GM19452 (cell line): ENCODE results near the gene JADE3.
"Not testable (repeated sequence)": the region's sequence is repeated elsewhere in the genome, so short reads cannot be mapped to it uniquely, and the experiment has no call there.

ENCODE experiments used
- ATAC-seq: cut with Tn5 transposase; IDR thresholded peaks from one replicate; pipeline ENCODE4 v1.9.1; 2021; ENCODE audit not compliant: unreplicated experiment

JADE3 gene

DNA sequence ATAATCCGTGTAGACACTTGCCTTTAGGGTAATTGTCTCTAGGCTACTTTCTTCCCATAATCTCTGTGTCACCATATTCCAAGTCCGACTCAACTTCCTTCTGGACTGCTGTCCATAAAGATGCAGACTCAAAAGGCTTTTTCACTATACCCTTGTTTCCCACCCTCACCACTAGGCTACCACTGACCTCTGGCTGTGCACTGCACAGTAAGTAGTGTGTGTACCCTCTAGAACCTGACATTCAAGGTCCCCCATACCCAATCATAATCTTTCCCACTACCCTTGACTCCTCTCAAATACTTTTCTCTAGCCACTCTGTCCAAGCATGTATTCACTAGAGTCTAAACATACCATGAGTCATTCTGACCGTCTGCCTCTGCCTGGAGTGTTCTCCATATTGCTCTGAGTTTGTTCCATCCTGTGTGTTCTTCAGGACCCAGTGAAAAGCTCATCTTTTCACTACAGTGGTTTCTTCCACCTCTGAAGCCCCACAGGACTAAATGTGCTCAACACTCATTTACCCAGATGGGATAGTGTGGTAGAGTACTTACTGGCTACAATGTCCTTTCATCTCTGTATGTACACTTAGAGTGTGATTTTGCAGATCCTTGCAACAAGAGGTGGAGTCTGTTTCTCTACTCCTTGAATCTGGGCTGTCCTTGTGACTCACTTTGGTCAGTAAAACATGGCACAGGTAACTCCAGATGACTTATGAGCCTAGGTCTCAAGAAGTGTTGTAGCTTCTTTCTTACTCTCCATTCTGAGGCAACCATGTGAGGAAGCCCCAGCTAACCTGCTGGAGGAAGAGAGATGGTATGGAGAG, 17.4 kb downstream of the JADE3 start:
- ATAC-seq: no peak

DNA sequence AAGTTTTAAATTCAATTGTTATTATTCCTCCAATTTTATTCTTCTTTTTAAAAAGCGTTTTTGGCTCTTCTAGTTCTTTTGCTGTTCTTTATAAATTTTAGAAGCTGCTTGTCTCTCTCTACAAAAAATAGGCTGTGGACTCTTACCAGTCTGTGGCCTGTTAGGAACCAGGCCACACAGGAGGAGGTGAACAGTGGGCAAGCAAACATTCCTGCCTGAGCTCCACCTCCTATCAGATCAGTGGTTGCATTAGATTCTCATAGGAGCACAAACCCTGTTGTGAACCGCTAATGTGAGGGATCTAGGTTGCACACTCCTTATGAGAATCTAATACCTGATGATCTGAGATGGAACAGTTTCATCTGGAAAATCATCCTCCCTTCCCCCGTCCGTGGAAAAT, 23.1 kb downstream of the JADE3 start:
- no peak for ATAC-seq

DNA sequence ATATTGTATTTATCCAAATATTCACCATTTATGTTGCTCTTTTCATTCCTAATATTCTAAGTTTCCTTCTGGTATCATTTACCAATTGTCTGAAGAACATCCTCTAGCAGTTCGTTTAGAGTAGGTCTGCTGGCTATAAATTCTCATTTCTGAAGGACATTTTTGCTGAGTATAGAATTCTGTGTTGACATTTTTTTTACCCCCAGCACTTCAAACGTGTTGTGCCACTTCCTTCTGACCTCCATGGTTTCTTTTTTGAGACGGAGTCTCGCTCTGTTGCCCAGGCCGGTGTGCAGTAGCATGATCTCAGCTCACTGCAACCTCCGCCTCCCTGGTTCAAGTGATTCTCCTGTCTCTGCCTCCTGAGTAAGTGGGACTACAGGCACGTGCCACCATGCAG, 26.4 kb downstream of the JADE3 start:
- no peak for ATAC-seq

DNA sequence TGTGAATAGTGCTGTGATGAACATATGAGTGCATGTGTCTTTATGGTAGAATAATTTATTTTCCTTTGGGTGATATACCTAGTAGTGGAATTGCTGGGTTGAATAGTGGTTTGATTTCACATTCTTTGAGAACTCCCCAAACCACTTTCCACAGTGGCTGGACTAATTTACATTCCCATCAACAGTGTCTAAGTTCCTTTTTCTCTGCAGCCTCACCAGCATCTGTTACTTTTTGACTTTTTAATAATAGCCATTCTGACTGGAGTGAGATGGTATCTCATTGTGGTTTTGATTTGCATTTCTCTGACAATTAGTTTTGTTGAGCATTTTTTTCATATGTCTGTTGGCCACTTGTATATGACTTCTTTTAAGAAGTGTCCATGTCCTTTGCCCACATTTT, 29.1 kb downstream of the JADE3 start:
- no peak for ATAC-seq

DNA sequence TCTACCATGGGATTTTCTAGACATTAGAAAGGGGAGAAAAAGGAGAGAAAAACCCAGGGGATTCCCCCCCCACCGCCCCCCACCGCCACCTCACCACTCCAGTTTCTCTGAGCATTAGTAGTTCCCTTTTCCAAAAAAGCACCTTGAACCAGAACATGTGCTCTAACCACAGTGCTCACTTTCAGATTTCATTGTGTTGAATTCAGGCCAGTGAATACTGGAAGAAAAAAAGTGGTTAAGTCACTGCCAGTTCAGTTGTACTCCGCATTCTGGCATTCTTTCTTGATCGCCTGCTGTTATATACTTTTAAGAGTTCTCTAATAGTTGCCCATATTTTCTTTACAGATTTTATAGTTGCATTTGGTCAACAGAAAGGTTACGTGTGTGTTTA, 40.9 kb downstream of the JADE3 start:
- no peak for ATAC-seq

DNA sequence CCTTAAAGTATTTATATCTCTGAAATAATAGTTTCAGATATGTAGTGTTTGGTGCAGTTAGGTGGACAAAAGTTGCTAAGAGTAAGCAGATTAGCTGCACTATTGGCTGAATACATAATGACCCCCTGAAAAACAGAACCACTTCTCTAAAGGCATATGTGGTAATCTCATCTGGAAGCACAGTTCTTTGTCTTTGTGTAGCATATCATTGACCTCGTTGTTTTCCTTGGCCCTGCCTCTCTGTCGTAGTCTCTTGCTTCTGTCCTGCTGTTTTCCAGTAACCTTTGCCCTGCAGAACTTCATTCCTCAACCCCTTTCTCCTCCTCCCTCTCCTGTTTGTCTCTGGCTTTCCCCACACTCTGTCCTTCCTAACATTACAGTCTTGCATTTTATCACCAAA, 41.4 kb downstream of the JADE3 start:
- ATAC-seq: no peak

DNA sequence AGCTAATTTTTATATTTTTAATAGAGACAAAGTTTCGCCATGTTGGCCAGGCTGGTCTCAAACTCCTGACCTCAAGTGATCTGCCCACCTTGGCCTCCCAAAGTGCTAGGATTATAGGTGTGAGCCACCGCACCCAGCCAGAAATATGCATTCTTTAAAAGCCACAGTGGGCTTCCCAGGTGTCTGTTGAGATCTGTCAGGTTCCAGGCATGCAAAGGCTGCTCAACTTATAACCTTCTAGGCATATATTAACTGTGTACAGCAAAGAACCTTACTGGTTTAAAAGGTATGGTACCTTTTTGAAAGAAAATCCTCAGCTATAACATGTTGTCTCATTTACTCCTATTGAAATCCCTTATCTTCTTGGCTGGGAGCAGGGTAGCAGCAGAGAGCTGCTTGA, 42.5 kb downstream of the JADE3 start:
- no peak for ATAC-seq

DNA sequence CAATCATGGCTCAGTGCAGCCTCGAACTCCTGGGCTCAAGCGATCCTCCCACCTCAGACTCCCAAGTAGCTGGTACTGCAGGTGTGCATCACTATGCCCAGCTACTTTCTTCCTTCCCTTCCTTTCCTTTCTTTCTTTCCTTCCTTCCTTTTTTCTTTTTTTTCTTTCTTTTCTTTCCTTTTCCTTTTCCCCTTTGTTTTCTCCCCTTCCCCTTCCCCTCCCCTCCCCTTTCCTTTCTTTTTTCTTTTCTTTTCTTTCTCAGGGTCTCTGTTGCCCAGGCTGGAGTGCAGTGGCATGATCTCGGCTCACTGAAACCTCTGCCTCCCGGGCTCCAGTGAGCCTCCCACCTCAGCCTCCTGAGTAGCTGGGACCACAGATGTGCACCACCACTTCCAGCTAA, 44.4 kb downstream of the JADE3 start:
- not testable (repeated sequence) for ATAC-seq

DNA sequence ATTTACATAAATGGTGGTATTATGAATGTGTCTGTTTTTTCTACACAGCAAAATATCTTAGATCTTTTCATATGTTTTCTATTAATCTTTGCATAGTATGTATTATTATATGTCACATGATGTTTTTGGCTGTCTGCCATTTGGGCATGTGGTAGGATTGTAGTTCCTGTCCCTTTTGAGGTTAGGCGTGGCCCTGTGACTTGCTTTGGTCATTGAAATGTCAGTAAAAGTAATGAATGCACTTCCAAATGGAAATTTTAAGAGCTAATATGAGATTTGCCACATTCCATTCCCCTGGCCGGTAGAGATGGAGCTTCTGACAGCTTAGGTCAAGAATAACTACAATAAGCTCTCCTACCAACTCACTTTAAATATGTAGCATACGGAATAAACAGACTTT, 45.1 kb downstream of the JADE3 start:
- ATAC-seq: no peak

DNA sequence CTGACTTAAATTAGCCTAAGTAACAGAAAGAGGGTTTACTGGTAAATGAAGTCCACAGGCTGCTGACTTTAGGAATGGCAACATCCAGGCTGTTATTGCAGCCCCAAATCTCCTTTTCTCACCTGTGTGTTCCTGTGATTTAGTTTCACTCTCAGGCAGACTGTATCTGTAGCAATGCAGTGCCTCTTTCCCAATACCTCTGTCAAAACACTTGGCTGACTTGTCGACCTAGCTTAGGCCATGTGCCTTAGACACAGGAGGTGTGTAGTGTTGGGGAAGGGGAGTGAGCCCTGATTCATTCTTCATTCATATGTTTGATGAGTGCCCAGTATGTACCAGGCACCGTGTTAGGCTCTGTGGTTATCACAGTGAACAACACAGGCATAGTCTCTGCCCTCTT, 46.9 kb downstream of the JADE3 start:
- ATAC-seq: no peak

DNA sequence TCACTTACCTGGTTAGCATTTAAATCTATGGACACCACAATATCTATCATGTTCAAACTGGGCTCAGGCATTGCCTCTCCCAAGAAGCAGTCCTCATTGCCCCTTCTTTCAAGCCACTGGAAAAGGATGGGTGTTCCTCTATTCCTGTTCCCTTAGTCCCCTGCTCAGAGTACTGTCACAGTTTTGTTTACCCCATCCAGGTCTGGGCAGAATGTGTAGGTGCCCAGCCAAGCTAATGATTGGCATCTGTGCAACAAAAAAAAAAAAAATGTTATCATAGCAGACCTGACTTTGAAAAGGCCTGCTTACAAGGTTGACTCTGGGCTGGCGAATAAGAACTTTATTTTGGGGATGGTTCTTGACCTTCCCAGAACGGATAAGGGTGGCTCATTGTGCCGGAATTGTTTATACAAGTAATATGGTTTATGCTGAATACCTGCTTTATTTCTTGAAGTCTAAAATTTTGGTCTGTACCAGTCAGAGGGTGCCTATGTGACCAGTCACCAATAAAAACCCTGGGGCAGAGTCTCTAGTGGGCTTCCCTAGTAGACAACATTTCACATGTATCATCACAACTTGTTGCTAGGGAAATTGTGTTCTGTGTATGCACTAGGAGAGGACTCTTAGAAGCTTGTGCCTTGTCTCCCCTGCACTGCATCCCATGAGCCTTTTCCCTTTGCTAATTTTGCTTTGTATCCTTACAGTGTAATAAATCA, 47.9 kb downstream of the JADE3 start:
- ATAC-seq: no peak

DNA sequence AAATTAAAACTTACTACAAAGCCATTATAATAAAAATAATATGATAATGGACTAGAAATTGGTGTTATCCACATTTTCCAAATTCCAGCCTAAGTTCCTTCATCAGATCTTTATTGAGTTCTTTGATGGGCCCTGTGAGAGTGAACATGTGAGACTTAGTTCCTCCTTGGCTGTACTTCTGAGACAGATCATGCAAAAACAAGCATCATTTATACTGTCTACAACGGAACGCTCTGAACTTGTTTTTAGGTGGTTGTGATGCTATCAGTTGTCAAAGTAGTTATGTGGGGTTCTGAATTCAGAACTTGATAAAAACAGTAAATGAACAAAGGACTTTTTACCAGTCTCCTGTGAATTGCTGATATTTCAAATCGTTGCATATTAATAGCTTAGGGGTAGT, 48.9 kb downstream of the JADE3 start:
- ATAC-seq: no peak

DNA sequence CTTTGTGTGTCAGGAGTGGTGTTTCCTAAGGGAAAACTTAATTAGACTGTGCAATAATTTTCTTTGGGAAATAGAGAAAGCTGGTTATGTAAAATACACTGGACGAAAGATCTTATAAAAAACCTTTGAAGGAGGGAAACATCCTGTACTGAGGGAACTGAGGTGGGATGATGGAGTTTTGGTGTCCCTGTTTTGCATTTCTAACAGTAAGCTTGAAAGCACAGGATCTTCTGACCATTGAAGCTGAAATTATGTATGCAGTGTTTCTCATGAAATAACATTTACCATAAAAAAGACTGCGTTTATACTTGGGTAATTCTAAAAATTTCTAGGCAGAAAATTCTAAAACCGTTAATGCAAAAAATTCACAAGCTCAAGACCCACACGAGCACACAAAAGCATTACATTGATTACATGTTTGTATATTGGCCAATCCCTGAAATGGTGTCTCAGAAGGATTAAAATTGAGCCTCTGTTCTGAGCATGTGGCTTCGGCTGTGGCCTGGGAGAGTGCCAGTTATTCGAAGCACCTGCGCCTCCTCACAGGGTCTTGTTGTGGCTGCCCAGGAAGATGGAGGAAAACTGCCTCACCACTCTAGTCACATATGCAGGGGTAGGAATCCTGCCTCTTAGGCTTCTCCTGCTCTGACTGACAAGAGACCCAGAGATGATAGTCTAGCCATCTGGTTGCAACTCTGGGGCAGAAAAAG, 49.5 kb downstream of the JADE3 start:
- no peak for ATAC-seq

DNA sequence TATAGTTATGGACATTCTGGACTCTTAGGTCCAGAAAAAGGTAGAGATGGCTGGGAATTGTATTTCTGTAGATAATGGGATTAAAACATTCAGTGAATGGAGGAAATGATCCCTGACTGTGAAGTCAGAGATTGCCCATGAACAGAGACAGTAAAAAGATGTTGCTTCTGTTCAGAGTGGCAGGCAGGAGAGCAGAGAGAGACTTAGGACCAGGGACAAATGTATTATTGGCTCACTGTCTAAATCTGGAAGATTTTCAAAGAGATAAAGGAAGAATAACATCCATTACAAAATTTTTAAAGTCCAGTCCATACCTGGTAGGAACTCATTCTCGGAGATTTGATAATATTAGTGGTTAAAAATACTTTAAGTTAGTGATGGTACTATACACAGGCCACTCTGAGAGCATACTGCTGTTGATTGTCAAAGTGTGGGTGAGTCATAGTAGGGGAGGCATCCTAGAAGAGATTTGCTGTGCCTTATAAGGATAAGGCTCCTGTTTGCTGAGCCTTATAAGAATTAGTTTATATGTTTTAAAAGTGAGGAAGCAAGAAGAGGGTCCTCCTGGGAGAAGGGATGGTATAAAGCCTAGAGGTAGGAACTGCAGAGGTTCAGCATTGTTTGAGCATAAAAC, 53.0 kb downstream of the JADE3 start:
- ATAC-seq: no peak

DNA sequence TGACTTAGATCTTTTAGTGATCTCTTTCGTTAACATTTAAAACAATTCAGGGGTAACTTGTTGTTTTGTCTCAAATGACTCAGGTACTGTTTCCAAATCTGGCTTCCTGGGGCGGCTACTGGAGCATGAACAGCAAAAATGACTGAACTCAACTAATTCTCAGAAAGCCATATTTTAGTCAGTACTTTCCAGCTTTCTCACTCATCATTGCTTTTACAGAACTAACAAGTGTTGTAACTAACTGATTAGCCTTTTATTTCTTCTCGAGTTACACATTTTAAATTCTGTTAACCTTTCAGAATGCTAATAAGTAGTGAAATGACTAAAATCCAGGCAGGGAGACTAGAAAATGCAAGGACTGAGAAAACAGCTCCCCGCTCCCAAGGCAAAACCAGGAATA, 55.3 kb downstream of the JADE3 start:
- ATAC-seq: peak; percentile 48

DNA sequence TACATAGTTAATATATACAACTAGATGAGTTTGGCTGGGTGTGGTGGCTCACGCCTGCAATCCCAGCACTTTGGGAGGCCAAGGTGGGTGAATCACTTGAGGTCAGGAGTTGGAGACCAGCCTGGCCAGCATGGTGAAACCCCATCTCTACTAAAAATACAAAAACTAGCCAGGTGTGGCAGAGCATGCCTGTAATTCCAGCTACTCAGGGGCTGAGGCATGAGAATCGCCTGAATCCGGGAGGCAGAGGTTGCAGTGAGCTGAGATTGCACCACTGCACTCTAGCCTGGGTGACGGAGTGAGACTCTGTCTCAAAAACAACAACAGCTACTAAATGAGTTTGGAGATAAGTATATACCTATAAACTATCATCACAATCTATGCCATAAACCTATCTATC, 64.8 kb downstream of the JADE3 start:
- ATAC-seq: not testable (repeated sequence)

DNA sequence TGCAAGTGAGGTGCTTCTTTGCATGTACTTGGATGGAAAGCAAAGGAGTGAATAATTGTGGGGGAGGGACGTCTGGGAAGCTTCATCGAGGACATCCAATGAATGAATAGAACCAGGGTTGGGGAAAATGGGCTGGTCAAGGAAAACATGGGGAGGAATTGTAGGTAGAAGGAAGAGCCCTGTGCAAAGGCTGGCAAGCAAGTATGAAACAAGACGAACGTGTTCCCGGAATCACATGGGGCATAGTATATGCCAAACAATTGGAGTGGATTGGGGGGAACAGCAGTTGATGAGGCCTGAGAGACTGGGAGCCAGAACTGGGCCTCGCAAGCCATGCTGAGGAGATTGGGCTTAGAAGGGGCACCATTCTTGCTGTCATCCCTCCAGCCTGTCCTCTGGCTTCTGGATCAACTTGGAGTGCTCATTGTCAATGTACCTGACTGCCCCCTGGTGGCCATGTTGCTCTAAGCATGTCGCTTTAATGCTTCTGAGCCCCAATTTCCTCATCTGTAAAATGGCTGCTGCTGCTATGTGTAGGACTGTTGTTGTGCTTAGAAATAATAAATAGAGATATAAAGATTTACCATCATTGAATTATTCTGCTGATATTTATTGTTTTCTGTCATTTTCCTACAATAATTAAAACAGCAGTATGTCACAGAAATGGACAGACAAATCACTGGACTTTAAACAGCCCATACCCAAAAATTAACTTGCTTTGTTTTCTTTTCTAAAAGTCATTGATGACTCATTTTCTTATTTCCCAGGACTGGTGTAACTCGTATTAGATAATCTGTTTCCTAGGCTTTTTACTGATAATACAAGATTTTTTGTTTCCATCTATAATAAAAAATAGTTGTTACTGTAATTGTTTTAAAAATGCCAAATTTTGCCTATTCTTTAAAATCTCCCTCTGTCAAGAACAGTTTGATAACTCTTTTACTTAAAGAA, 66.4 kb downstream of the JADE3 start:
- ATAC-seq: no peak

DNA sequence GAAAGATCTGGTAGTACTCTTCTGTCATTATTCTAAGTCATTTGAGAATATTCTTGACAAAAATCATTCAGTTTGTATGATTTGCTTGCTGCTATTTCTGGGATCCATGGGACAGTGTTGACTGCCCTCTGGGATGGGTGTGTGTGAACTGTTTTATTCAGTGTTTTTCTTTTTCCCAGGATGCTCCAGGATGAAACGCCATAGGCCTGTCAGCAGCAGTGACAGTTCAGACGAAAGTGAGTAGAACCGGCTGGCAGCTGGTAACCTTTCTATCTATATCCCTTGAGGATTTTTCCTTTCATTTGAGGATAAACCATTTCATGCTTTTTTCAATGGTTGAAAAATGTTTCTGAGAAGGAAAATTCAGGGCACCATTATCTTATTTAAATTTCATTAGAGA, 72.5 kb downstream of the JADE3 start:
- no peak for ATAC-seq

DNA sequence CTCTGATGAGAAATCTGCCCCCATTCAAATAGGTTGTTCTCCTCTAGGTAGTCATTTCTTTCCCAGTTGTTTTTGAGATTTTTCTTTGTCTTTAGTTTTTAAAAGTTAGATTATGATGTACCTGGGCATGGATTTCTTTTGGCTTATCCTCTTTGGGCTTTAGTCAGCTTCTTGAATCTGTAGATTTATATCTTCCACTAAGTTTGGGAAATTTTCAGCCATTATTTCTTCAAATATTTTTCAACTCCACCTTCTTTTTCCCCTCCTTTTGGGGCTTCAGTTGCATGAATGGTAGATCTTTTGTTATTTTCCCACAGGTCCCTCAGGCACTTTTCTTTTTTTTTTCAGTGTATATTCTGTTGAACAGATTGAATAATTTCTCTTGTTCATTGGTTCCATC, 77.3 kb downstream of the JADE3 start:
- no peak for ATAC-seq

DNA sequence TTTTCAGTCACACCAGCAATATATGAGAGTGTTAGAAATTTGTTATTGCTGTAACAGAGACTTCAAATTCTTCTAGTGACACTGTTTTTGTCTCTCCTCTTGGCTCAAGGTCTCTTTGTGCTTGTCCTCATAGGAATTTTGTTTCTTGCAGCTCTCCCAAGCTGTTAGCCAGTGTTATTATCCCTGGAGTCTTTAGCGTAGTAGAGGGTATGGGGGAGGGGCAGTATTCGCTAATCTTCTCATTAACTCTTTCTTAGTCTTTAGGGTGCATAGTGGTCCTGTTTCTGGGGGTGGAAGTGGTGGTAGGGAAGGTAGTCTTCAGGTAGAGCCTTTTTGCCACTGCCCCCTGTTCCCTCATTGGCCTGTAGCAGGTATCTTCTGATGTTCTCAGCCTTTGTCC, 79.4 kb downstream of the JADE3 start:
- no peak for ATAC-seq
